ENCODE measurements around the gene NDUFA11.
"Not testable (repeated sequence)": the region's sequence is repeated elsewhere in the genome, so short reads cannot be mapped to it uniquely, and the experiment has no call there.

NDUFA11 gene

DNA sequence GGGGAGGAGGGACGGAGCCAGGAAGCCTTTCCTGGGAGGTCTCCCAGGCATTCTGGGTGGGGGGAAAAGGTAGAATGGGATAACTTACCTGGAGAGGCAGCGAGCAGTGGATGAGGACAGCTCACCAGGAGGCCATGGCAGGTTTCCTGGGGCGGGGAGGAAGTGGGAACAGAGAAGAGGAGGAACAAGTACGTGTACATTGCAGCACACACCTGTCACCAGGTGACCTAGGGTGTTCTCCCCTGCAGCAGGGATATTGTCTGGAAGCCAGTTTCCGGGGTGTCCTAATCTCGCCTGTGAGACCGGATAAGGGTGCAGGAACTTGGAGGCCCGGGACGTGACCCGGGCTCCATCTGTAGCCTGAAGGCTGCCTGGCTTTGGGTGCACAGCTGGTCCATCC lies 52.3 kb downstream of the NDUFA11 start, which contains the start of gene FUT3:
TSS of gene FUT3 (minus strand) at position 148 of the 400 bp plus-strand sequence.
- no peak for DNase-seq

GRCh38 chr19:5850743-5851293 lies 52.8 kb downstream of the NDUFA11 start:
- DNase-seq: no peak

DNA sequence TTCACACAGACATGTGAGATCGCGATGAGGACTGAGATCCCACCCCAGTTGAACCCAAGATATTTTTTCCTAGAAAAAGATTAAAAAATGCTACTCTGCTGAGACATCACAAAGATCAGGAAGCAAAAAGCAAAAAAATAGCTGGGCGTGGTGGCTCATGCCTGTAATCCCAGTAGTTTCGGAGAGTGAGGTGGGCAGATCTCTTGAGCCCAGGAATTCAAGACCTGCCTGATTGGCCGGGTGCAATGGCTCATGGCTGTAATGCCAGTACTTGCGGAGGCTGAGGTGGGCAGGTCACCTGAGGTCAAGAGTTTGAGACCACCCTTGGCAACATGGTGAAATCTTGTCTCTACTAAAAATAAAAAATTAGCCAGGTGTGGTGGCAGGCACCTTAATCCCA lies 53.4 kb downstream of the NDUFA11 start:
- DNase-seq: no peak

DNA sequence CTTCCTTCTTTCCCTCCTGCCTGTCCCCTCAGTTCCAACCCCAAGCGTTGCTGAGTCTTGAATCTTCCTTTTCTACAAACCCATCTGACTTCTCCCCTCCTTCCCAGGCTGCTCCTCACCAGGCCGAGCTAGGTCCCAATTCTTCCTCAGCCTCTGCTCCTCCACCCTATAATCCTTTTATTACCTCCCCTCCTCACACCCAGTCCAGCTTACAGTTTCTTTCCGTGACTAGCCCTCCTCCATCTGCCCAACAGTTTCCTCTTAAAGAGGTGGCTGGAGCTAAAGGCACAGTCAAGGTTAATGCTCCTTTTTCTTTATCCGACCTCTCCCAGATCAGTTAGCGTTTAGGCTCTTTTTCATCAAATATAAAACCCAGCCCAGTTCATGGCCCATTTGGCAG lies 55.0 kb downstream of the NDUFA11 start:
- DNase-seq: not testable (repeated sequence)

DNA sequence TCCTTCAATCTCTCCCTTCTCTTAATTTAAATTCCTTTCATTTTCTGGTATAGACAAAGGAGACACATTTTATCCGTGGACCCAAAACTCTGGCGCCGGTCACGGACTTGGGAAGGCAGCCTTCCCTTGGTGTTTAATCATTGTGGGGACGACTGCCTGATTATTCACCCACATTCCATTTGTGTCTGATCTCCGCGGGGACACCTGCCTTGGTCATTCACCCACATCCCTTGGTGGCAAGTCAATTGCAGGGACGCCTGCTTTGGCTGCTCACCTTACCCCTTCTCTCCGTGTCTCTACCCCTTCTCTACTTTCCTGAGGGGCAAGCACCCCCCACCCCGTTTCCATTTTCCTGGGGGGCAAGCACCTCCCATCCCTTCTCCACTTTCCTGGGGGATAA lies 55.7 kb downstream of the NDUFA11 start:
- not testable (repeated sequence) for DNase-seq
